ENCODE results near the gene TXNRD1.
"Not testable (repeated sequence)": the region's sequence is repeated elsewhere in the genome, so short reads cannot be mapped to it uniquely, and the experiment has no call there.

Gene TXNRD1

GRCh38 chr12:104328278-104328677 is 112.7 kb downstream of the TXNRD1 start:
- not testable (repeated sequence) for DNase-seq (ENCODE audit: low spot score)

GRCh38 chr12:104328790-104329189 is 113.2 kb downstream of the TXNRD1 start:
- DNase-seq (ENCODE audit: low spot score), result no peak

- DNase-seq (ENCODE audit: low spot score), result no peak
Observed at GRCh38 chr12:104329707-104330532, 114.3 kb downstream of the TXNRD1 start.

GRCh38 chr12:104331376-104331775 is 115.8 kb downstream of the TXNRD1 start:
- no peak for DNase-seq (ENCODE audit: low spot score)

GRCh38 chr12:104332273-104332672 is 116.7 kb downstream of the TXNRD1 start:
- not testable (repeated sequence) for DNase-seq (ENCODE audit: low spot score)

GRCh38 chr12:104333692-104334255 is 118.2 kb downstream of the TXNRD1 start:
- no peak for DNase-seq (ENCODE audit: low spot score)

- no peak for DNase-seq (ENCODE audit: low spot score)
Observed at GRCh38 chr12:104334581-104334980, 119.0 kb downstream of the TXNRD1 start.

- no peak for DNase-seq (ENCODE audit: low spot score)
Observed at GRCh38 chr12:104336115-104336514, 120.5 kb downstream of the TXNRD1 start.

- DNase-seq (ENCODE audit: low spot score), result no peak
Observed at GRCh38 chr12:104337030-104337558, 121.5 kb downstream of the TXNRD1 start.

GRCh38 chr12:104339663-104340062 is 124.1 kb downstream of the TXNRD1 start:
- no peak for DNase-seq (ENCODE audit: low spot score)

GRCh38 chr12:104340177-104340576 is 124.6 kb downstream of the TXNRD1 start:
- no peak for DNase-seq (ENCODE audit: low spot score)

- no peak for DNase-seq (ENCODE audit: low spot score)
Observed at GRCh38 chr12:104340925-104341611, 125.5 kb downstream of the TXNRD1 start.

GRCh38 chr12:104342147-104342546 is 126.6 kb downstream of the TXNRD1 start:
- DNase-seq (ENCODE audit: low spot score), result no peak

- no peak for DNase-seq (ENCODE audit: low spot score)
Observed at GRCh38 chr12:104342635-104343249, 127.2 kb downstream of the TXNRD1 start.

- no peak for DNase-seq (ENCODE audit: low spot score)
Observed at GRCh38 chr12:104344682-104345081, 129.1 kb downstream of the TXNRD1 start.

GRCh38 chr12:104345234-104346066 is 129.9 kb downstream of the TXNRD1 start:
- DNase-seq (ENCODE audit: low spot score), result no peak

GRCh38 chr12:104347374-104348075 is 131.9 kb downstream of the TXNRD1 start:
- DNase-seq (ENCODE audit: low spot score), result no peak

- no peak for DNase-seq (ENCODE audit: low spot score)
Observed at GRCh38 chr12:104348283-104348993, 132.9 kb downstream of the TXNRD1 start.

- no peak for DNase-seq (ENCODE audit: low spot score)
Observed at GRCh38 chr12:104348994-104349494, 133.5 kb downstream of the TXNRD1 start.

Data from HuH-7 (cell line).